Activated T-cell treated with anti-CD3 and anti-CD28 coated beads for 48 hours (primary cell): Measurements from ENCODE around the gene CCIN.
"Not testable (repeated sequence)": the region's sequence is repeated elsewhere in the genome, so short reads cannot be mapped to it uniquely, and the experiment has no call there.

Experiments
- DNase-seq: peaks from one replicate; pipeline ENCODE4 v3.0.0-alpha.2; 2020; ENCODE audit warnings: low read depth

Gene CCIN

GRCh38 chr9:36169166-36169565, at the start of gene CCIN:
CCIN (plus strand) TSS chr9:36169388; CDS start chr9:36169503, 115 bp downstream.
- DNase-seq, result no peak

- DNase-seq, result no peak
Observed at GRCh38 chr9:36119476-36119875, 49.7 kb upstream of the CCIN start.

DNA sequence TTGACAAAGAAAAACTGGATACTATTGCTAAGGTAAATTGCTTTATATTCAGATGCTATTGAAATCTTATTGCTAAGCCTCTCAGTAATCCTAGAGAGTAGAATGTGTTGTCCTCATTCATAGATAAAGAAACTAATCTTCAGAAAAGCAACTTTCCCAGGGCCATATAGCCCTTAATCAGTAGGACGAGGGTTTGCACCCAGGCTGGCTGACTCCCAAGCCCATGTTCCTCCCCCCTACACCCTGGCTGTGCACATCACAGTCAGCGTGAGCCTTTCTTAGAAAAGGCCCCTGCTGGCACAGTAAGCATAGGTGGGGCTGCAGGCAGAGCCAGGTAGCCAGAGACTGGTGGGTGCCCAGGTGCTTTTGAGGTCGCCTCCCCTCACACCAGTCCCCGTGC, 48.5 kb upstream of the CCIN start:
- DNase-seq, result no peak

- DNase-seq, result no peak
Observed at GRCh38 chr9:36121971-36122370, 47.2 kb upstream of the CCIN start.

GRCh38 chr9:36123515-36123914, 45.7 kb upstream of the CCIN start:
- DNase-seq, result no peak

DNA sequence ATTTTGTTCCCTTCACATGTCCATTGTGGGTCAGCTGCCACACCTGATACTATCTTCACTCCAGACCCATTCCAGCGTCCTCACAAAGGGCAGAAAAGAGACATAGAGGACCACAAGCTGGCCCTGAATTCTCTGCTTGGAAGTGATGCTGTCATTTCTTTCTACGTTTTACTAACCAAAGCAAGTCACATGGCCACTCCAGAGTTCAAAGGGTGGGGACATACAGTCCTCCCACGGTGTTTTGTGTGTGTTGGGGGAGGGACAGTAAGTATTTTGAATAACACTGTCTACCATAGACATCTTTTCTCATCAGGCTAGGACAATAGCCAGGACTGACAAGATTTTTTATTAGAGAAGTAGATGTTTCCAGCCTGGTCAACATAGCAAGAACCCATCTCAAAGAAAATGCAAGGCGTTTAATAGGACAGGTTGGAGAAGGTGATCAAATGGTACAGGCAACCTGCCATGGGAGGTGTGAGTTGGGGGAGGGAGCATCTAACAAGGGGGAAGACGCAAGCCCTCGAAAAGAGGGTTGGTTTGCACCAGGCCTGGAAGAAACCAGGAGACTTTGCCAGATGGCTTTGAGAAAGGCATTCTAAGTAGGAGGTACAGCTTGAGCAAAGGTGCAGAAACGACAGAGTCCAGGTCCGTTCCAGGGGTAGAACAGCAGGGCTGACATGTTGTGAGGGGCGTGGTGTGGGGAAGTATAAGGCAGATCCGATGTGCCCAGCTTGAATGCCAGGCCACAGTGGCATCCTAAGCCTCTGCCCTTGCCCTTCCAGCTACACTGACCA, 43.9 kb upstream of the CCIN start:
- DNase-seq, result no peak

- DNase-seq, result no peak
Observed at GRCh38 chr9:36126016-36126730, 43.0 kb upstream of the CCIN start.

GRCh38 chr9:36127652-36128244, 41.4 kb upstream of the CCIN start:
- DNase-seq, result no peak

- DNase-seq, result no peak
Observed at GRCh38 chr9:36128349-36128748, 40.8 kb upstream of the CCIN start.

- DNase-seq, result no peak
Observed at GRCh38 chr9:36129139-36129538, 40.0 kb upstream of the CCIN start.

DNA sequence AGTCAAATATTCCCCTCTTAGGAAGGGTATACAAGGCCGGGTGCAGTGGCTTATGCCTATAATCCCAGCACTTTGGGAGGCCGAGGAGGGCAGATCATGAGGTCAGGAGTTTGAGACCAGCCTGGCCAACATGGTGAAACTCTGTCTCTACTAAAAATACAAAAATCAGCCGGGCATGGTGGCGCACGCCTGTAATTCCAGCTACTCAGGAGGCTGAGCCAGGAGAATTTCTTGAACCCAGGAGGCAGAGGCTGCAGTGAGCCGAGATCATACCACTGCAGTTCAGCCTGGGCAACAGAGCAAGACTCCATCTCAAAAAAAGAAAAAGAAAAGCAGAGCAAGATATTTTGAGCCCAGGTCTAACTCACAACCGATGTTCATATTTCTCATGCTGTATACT, 37.5 kb upstream of the CCIN start:
- DNase-seq, result not testable (repeated sequence)

DNA sequence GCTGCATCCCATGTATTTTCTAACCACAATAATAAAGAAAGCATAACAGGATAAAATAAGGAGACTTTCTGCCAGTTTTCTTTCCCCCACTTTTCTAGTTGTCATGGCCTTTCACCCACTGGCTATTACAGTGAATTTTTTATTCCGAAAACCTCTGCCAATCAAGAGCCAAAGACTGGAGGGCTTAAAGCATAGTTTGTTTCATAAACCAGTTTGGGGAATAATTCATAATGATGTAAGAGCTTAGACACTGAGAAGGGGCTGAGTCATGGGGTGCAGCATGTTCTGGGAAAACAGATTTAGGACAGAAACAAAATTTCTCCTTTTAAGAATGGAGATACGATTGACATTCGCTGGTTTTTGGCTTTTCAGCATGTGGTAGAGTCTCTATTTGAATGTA, 37.1 kb upstream of the CCIN start:
- no peak for DNase-seq

GRCh38 chr9:36134761-36135505, 34.3 kb upstream of the CCIN start:
- no peak for DNase-seq

GRCh38 chr9:36135741-36136271, 33.4 kb upstream of the CCIN start:
- DNase-seq, result no peak

GRCh38 chr9:36136272-36136893, 32.8 kb upstream of the CCIN start, which contains the start of gene GLIPR2:
GLIPR2 (plus strand) TSS chr9:36136733; CDS start chr9:36136779, 46 bp downstream.
- peak; percentile 77 for DNase-seq

GRCh38 chr9:36136894-36137391, 32.2 kb upstream of the CCIN start:
- no peak for DNase-seq

GRCh38 chr9:36137392-36138004, 31.7 kb upstream of the CCIN start:
- DNase-seq, result no peak

- no peak for DNase-seq
Observed at GRCh38 chr9:36138496-36138895, 30.7 kb upstream of the CCIN start.

DNA sequence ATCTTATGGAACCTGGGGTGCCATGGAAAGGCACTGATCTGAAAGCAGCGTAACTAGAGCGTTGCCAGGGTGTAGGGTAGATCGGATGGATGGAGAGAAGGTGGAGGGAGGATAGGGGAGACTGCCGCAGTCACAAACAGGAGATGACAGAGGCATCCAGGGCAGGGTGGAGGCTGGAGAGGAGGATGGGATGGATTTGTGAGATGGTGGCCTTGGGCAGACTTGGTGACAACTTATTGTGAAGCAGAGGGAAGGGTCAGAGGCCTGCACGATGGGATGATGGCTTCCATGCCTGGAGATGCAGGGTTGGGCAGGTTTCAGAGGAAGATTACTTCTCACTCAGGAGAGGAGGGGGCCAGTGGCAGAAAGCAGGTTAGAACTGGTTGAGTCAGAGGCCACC, 30.3 kb upstream of the CCIN start:
- DNase-seq, result no peak

DNA sequence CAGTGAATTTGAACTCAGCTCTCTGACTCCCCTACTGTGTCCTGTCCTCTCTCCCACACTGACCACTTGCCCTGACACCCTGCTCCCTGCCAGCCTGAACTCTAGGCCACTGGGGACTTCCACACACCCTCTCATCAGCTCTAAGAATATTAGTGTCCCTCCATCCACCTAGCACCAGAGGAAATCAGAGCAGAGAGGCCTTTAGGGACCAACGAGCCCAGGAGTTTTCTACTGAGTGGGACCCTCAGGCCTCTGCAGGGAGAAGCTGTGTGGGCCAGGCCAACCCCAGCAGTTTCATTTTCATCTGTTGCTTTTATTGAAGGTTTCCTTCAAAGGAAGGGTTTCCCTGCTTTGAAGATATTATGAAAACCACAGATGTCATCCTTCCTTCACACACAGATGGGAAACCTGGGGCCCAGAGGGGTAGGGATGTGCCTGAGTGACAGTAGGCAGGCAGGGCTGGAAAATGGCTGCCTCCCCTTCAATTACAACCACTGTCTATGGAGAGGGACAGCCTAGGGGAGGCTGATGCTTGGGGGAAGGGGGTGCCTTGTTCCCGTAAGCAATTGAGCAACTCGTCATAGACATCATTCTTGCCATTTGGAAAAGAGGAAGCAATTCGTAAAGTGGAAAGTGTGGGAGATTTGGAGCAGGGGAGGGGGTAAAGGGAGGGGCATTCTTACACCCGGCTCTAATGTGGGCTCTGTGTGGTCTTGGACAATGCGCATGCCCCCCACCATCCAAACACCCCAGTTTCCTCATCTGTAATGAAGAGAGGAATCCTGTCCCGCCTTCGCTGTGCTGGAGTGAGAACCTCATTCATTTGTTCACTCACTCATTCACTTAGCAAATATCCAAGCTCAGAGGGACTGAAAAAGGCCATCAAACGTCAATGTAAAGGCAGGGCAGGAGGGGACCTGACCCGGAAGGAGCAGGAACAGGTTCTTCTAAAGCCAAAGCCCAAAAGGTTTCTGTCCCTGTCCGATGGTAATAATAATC, 28.8 kb upstream of the CCIN start:
- DNase-seq, result no peak
